ENCODE results near the gene CYP2S1. TPM values are rescaled to one million over a fixed set of nuclear protein-coding genes. Genes with fewer than 3 reads are reported as not detected.

The CYP2S1 gene
- total and polyA plus RNA-seq, 9 of the 15 experiments (the other 6 are each of a cell fraction or from before 2014, with no cell fraction given), result 0.07 to 1.9 (median 0.41) TPM

DNA sequence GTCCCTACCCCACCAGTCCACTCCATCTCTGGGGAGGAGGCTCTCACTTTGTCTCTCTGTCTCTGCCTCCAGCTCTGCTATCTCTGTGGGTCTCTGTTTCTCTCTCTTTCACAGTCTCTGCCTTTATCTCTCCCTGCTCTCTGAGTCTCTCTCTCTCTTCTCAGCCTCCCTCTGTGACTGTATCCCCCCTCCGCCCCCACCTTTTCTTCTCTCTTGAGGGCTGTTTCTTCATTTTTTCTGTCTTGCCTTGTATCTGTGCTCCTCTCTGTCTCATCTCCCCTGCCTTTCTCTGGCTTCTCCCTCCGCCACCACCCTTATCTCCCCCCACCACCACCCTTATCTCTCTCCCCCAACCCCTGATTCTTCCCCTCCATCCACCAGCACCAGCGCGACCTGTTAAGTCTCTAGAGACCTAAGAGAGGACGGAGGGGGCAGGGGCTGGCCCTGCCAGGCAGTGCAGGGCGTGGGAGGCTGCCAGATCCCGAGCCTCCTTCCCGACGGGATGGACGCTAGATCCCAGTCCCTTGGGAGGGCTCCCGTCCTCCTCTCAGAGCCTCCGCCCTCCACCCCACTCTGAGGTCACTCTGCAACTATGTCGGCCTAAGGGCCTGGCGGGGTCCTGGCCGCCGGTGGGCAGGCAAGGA lies 27.0 kb downstream of the CYP2S1 start (continued):
- TF ChIP-seq, protein P1, sequence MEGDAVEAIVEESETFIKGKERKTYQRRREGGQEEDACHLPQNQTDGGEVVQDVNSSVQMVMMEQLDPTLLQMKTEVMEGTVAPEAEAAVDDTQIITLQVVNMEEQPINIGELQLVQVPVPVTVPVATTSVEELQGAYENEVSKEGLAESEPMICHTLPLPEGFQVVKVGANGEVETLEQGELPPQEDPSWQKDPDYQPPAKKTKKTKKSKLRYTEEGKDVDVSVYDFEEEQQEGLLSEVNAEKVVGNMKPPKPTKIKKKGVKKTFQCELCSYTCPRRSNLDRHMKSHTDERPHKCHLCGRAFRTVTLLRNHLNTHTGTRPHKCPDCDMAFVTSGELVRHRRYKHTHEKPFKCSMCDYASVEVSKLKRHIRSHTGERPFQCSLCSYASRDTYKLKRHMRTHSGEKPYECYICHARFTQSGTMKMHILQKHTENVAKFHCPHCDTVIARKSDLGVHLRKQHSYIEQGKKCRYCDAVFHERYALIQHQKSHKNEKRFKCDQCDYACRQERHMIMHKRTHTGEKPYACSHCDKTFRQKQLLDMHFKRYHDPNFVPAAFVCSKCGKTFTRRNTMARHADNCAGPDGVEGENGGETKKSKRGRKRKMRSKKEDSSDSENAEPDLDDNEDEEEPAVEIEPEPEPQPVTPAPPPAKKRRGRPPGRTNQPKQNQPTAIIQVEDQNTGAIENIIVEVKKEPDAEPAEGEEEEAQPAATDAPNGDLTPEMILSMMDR (IDR thresholded peaks at IDR 0.05 in 2 of 3, conservative IDR thresholded peaks at IDR 0.05 in 1 of 3; ENCODE audit: insufficient read depth in 2 of 3, low read depth in 1 of 3, low read length in 3 of 3), result no peak
- TF ChIP-seq BACH1 (tag; IDR thresholded peaks at IDR 0.05) (no peak), LEF1 (IDR thresholded peaks at IDR 0.05) (0 out of 2 replicates have a peak, but pooled peaks have one; percentile 15), TCF7 (IDR thresholded peaks at IDR 0.05; ENCODE audit: borderline replicate concordance) (no peak), CC2D1A (IDR thresholded peaks at IDR 0.05) (peak; percentile 67; the same call in 1 of the 2 replicates), PHB2 (IDR thresholded peaks at IDR 0.05; ENCODE audit: low read depth) (peak; percentile 49; the same call in 1 of the 2 replicates), ZNF77 (CRISPR knock-in tag; IDR thresholded peaks at IDR 0.05) (no peak), U2AF1 (optimal IDR thresholded peaks at IDR 0.05; ENCODE audit: low read depth, low read length) (no peak), ZNF12 (CRISPR knock-in tag; IDR thresholded peaks at IDR 0.05) (no peak), HLTF (IDR thresholded peaks at IDR 0.05) (0 out of 2 replicates have a peak, but pooled peaks have one; percentile 35), FOS (IDR thresholded peaks at IDR 0.05; ENCODE audit: extremely low read depth, insufficient read length) (no peak), ZNF584 (CRISPR knock-in tag; IDR thresholded peaks at IDR 0.05; ENCODE audit: low read depth) (no peak), ZNF780A (CRISPR knock-in tag; IDR thresholded peaks at IDR 0.05) (no peak)
- TF ChIP-seq, protein P2, sequence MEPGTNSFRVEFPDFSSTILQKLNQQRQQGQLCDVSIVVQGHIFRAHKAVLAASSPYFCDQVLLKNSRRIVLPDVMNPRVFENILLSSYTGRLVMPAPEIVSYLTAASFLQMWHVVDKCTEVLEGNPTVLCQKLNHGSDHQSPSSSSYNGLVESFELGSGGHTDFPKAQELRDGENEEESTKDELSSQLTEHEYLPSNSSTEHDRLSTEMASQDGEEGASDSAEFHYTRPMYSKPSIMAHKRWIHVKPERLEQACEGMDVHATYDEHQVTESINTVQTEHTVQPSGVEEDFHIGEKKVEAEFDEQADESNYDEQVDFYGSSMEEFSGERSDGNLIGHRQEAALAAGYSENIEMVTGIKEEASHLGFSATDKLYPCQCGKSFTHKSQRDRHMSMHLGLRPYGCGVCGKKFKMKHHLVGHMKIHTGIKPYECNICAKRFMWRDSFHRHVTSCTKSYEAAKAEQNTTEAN (CRISPR knock-in tag; IDR thresholded peaks at IDR 0.05), result no peak
- TF ChIP-seq, protein P3, sequence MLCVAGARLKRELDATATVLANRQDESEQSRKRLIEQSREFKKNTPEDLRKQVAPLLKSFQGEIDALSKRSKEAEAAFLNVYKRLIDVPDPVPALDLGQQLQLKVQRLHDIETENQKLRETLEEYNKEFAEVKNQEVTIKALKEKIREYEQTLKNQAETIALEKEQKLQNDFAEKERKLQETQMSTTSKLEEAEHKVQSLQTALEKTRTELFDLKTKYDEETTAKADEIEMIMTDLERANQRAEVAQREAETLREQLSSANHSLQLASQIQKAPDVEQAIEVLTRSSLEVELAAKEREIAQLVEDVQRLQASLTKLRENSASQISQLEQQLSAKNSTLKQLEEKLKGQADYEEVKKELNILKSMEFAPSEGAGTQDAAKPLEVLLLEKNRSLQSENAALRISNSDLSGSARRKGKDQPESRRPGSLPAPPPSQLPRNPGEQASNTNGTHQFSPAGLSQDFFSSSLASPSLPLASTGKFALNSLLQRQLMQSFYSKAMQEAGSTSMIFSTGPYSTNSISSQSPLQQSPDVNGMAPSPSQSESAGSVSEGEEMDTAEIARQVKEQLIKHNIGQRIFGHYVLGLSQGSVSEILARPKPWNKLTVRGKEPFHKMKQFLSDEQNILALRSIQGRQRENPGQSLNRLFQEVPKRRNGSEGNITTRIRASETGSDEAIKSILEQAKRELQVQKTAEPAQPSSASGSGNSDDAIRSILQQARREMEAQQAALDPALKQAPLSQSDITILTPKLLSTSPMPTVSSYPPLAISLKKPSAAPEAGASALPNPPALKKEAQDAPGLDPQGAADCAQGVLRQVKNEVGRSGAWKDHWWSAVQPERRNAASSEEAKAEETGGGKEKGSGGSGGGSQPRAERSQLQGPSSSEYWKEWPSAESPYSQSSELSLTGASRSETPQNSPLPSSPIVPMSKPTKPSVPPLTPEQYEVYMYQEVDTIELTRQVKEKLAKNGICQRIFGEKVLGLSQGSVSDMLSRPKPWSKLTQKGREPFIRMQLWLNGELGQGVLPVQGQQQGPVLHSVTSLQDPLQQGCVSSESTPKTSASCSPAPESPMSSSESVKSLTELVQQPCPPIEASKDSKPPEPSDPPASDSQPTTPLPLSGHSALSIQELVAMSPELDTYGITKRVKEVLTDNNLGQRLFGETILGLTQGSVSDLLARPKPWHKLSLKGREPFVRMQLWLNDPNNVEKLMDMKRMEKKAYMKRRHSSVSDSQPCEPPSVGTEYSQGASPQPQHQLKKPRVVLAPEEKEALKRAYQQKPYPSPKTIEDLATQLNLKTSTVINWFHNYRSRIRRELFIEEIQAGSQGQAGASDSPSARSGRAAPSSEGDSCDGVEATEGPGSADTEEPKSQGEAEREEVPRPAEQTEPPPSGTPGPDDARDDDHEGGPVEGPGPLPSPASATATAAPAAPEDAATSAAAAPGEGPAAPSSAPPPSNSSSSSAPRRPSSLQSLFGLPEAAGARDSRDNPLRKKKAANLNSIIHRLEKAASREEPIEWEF (CRISPR knock-in tag; IDR thresholded peaks at IDR 0.05), result no peak
- TF ChIP-seq, protein P4, sequence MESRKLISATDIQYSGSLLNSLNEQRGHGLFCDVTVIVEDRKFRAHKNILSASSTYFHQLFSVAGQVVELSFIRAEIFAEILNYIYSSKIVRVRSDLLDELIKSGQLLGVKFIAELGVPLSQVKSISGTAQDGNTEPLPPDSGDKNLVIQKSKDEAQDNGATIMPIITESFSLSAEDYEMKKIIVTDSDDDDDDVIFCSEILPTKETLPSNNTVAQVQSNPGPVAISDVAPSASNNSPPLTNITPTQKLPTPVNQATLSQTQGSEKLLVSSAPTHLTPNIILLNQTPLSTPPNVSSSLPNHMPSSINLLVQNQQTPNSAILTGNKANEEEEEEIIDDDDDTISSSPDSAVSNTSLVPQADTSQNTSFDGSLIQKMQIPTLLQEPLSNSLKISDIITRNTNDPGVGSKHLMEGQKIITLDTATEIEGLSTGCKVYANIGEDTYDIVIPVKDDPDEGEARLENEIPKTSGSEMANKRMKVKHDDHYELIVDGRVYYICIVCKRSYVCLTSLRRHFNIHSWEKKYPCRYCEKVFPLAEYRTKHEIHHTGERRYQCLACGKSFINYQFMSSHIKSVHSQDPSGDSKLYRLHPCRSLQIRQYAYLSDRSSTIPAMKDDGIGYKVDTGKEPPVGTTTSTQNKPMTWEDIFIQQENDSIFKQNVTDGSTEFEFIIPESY (CRISPR knock-in tag; IDR thresholded peaks at IDR 0.05), result no peak
- TF ChIP-seq, protein P5, sequence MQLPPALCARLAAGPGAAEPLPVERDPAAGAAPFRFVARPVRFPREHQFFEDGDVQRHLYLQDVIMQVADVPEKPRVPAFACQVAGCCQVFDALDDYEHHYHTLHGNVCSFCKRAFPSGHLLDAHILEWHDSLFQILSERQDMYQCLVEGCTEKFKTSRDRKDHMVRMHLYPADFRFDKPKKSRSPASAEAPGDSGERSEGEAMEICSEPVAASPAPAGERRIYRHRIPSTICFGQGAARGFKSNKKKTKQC (CRISPR knock-in tag; IDR thresholded peaks at IDR 0.05), result no peak
